ENCODE measurements around the gene TUBA3D. TPM values are rescaled to one million over a fixed set of nuclear protein-coding genes. Genes with fewer than 3 reads are reported as not detected.
A peak's percentile ranks its signal among the peaks of the same experiment; 100 is the strongest.
"Not testable (repeated sequence)": the region's sequence is repeated elsewhere in the genome, so short reads cannot be mapped to it uniquely, and the experiment has no call there.

The TUBA3D gene
- total RNA-seq, 4 donors from 2014 or later = not detected

GRCh38 chr2:131482506-131483155, 6.7 kb downstream of the TUBA3D start:
- not testable (repeated sequence) for H3K27ac ChIP-seq; H3K4me1 ChIP-seq; H3K4me3 ChIP-seq; DNase-seq (ENCODE audit: low spot score in 2 of 2); H3K9me3 ChIP-seq; H3K27me3 ChIP-seq
- 95% methylated on average over 19 of the region's 19 CpGs for WGBS
- H3K36me3 ChIP-seq = peaks cover 10% of the 10 kb centered on the region

- not testable (repeated sequence) for DNase-seq (ENCODE audit: low spot score in 2 of 2); H3K27ac ChIP-seq; H3K9me3 ChIP-seq; H3K4me1 ChIP-seq; H3K27me3 ChIP-seq; H3K4me3 ChIP-seq
- peaks cover 10% of the 10 kb centered on the region for H3K36me3 ChIP-seq
- 90% methylated on average over 16 of the region's 24 CpGs for WGBS
Measured at GRCh38 chr2:131483981-131484820, 8.3 kb downstream of the TUBA3D start.

GRCh38 chr2:131484906-131485460, 9.1 kb downstream of the TUBA3D start:
- not testable (repeated sequence) for H3K27ac ChIP-seq; H3K9me3 ChIP-seq; H3K27me3 ChIP-seq; H3K4me1 ChIP-seq; H3K4me3 ChIP-seq; DNase-seq (ENCODE audit: low spot score in 2 of 2)
- peaks cover 10% of the 10 kb centered on the region for H3K36me3 ChIP-seq
- 90% methylated on average over 11 of the region's 11 CpGs for WGBS

GRCh38 chr2:131486201-131486902, 10.4 kb downstream of the TUBA3D start:
- not testable (repeated sequence) for H3K9me3 ChIP-seq; H3K27me3 ChIP-seq; DNase-seq (ENCODE audit: low spot score in 2 of 2); H3K4me1 ChIP-seq; H3K27ac ChIP-seq; H3K4me3 ChIP-seq
- WGBS = 79% methylated on average over 10 of the region's 14 CpGs
- peaks cover 10% of the 10 kb centered on the region for H3K36me3 ChIP-seq

GRCh38 chr2:131488306-131489205, 12.6 kb downstream of the TUBA3D start:
- Histone ChIP-seq H3K4me1 (peaks cover 9% of the 10 kb centered on the region), H3K9me3 (no peaks in the 10 kb centered on the region), H3K27ac (no peak overlapping the region), H3K27me3 (no peaks in the 10 kb centered on the region), H3K36me3 (no peaks in the 10 kb centered on the region), H3K4me3 (no peak overlapping the region)
- no peak for TF ChIP-seq CTCF (IDR thresholded peaks at IDR 0.05)
- TF ChIP-seq EP300 (IDR thresholded peaks at IDR 0.05) = no peak
- no peak for TF ChIP-seq POLR2AphosphoS5 (IDR thresholded peaks at IDR 0.05)
- no peak for TF ChIP-seq POLR2A (IDR thresholded peaks at IDR 0.05)
- WGBS = 84% methylated on average over 14 of the region's 14 CpGs
- DNase-seq (ENCODE audit: low spot score in 2 of 2) = peak in 1 of 2 donors; percentile 50

- H3K9me3 ChIP-seq; H3K27me3 ChIP-seq; H3K27ac ChIP-seq; H3K36me3 ChIP-seq; DNase-seq (ENCODE audit: low spot score in 2 of 2): not testable (repeated sequence)
- 66% methylated on average over 20 of the region's 20 CpGs for WGBS
- H3K4me1 ChIP-seq = peaks cover 24% of the 10 kb centered on the region
- H3K4me3 ChIP-seq = peak overlapping the region; percentile 88
Measured at GRCh38 chr2:131490616-131491468, 14.9 kb downstream of the TUBA3D start.

- Histone ChIP-seq H3K4me1 (peaks cover 24% of the 10 kb centered on the region), H3K4me3 (peak overlapping the region; percentile 88)
- not testable (repeated sequence) for H3K36me3 ChIP-seq; H3K27ac ChIP-seq; DNase-seq (ENCODE audit: low spot score in 2 of 2); H3K27me3 ChIP-seq; H3K9me3 ChIP-seq
- WGBS = 29% methylated on average over 6 of the region's 22 CpGs
Measured at GRCh38 chr2:131491469-131491836, 15.5 kb downstream of the TUBA3D start.

GRCh38 chr2:131492015-131492417, 16.1 kb downstream of the TUBA3D start, which contains the start of gene MZT2A:
Gene MZT2A, minus strand, starts transcription at chr2:131492397. Its CDS starts 21 bp downstream, at chr2:131492376.
- DNase-seq (ENCODE audit: low spot score in 2 of 2) = peak in 1 of 2 donors; percentile 74
- H3K4me1 ChIP-seq = peaks cover 24% of the 10 kb centered on the region
- H3K4me3 ChIP-seq = peak within 1 kb of the TSS; percentile 88
- peak within 1 kb of the TSS; percentile 93 for H3K27ac ChIP-seq
- not testable (repeated sequence) for H3K9me3 ChIP-seq, H3K27me3 ChIP-seq, H3K36me3 ChIP-seq
- WGBS = no CpG with 5 or more reads among the region's 53 CpGs

Measured in suprapubic skin (tissue), 4 donors.